H9 (cell line): ENCODE measurements around the gene GPR52. TPM values are rescaled to one million over a fixed set of nuclear protein-coding genes. Genes with fewer than 3 reads are reported as not detected.

Source experiments
- DNase-seq: peaks from one replicate; pipeline ENCODE4 v3.0.0-alpha.2; 2017
- H2AFZ ChIP-seq: one replicate; pipeline ENCODE4 v1.6.1; 2013; ENCODE audit warnings: mild to moderate bottlenecking, low read length, control low read depth, moderate library complexity
- H2AK5ac ChIP-seq: 2 replicates; pipeline ENCODE4 v1.6.1; 2013; ENCODE audit warnings: low read length, control low read depth, mixed read lengths; ENCODE audit not compliant: insufficient read length
- H2BK120ac ChIP-seq: one replicate; pipeline ENCODE4 v1.6.1; 2013; ENCODE audit warnings: low read depth, mild to moderate bottlenecking, low read length, control low read depth, inconsistent platforms; ENCODE audit not compliant: poor library complexity, severe bottlenecking
- H2BK12ac ChIP-seq: 2 replicates; pipeline ENCODE4 v1.6.1; 2013; ENCODE audit warnings: low read length, control low read depth, mixed read lengths, low read depth; ENCODE audit not compliant: insufficient read length
- H2BK15ac ChIP-seq: 2 replicates; pipeline ENCODE4 v1.6.1; 2013; ENCODE audit warnings: low read depth, low read length, control low read depth
- H2BK20ac ChIP-seq: one replicate; pipeline ENCODE4 v1.6.1; 2013; ENCODE audit warnings: low read depth, mild to moderate bottlenecking, low read length, control low read depth, inconsistent platforms; ENCODE audit not compliant: poor library complexity, severe bottlenecking
- H2BK5ac ChIP-seq: 2 replicates; pipeline ENCODE4 v1.6.1; 2013; ENCODE audit warnings: low read length, control low read depth, mixed read lengths; ENCODE audit not compliant: insufficient read length
- H3K14ac ChIP-seq: 2 replicates; pipeline ENCODE4 v1.6.1; 2013; ENCODE audit warnings: low read length, control low read depth; ENCODE audit not compliant: insufficient read depth
- H3K18ac ChIP-seq: 2 replicates; pipeline ENCODE4 v1.6.1; 2013; ENCODE audit warnings: low read depth, mild to moderate bottlenecking, mixed read lengths, low read length, control low read depth; ENCODE audit not compliant: insufficient read length
- H3K23ac ChIP-seq: 2 replicates; pipeline ENCODE4 v1.6.1; 2013; ENCODE audit warnings: low read length, control low read depth, mixed read lengths, low read depth; ENCODE audit not compliant: insufficient read length
- H3K23me2 ChIP-seq: 2 replicates; pipeline ENCODE4 v1.6.1; 2013; ENCODE audit warnings: low read depth, mild to moderate bottlenecking, mixed read lengths, low read length, control low read depth; ENCODE audit not compliant: insufficient read length, poor library complexity, severe bottlenecking
- H3K27ac ChIP-seq: 2 replicates; pipeline ENCODE4 v1.5.1; 2013; ENCODE audit warnings: low read length, control low read depth, mixed read lengths, low read depth; ENCODE audit not compliant: insufficient read length
- H3K27me3 ChIP-seq: 2 replicates; pipeline ENCODE4 v1.6.1; 2013; ENCODE audit warnings: low read length, control low read depth, inconsistent platforms; ENCODE audit not compliant: insufficient read depth
- H3K4ac ChIP-seq: 2 replicates; pipeline ENCODE4 v1.6.1; 2013; ENCODE audit warnings: low read depth, mild to moderate bottlenecking, control low read depth, inconsistent platforms, low read length, moderate library complexity
- H3K4me1 ChIP-seq: 2 replicates; pipeline ENCODE4 v1.6.1; 2013; ENCODE audit warnings: low read length, control low read depth, inconsistent platforms; ENCODE audit not compliant: insufficient read depth
- H3K4me2 ChIP-seq: 2 replicates; pipeline ENCODE4 v1.6.1; 2013; ENCODE audit warnings: low read length, control low read depth, mixed read lengths; ENCODE audit not compliant: insufficient read length, insufficient read depth
- H3K56ac ChIP-seq: 2 replicates; pipeline ENCODE4 v1.6.1; 2013; ENCODE audit warnings: low read depth, mild to moderate bottlenecking, mixed read lengths, low read length, control low read depth; ENCODE audit not compliant: insufficient read length
- H3K79me1 ChIP-seq: 2 replicates; pipeline ENCODE4 v1.6.1; 2013; ENCODE audit warnings: low read depth, mild to moderate bottlenecking, moderate library complexity, low read length, control low read depth, inconsistent platforms; ENCODE audit not compliant: insufficient read depth, poor library complexity, severe bottlenecking
- H3K79me2 ChIP-seq: 2 replicates; pipeline ENCODE4 v1.6.1; 2013; ENCODE audit warnings: low read length, control low read depth, inconsistent platforms; ENCODE audit not compliant: insufficient read depth
- H3K9ac ChIP-seq: 2 replicates; pipeline ENCODE4 v1.6.1; 2013; ENCODE audit warnings: low read length, control low read depth, mixed read lengths; ENCODE audit not compliant: insufficient read length; ENCODE audit errors: extremely low read depth
- H3K9me3 ChIP-seq: one replicate; pipeline ENCODE4 v1.6.1; 2013; ENCODE audit warnings: low read depth, low read length, inconsistent platforms; ENCODE audit not compliant: control insufficient read depth
- H3T11ph ChIP-seq: one replicate; pipeline ENCODE4 v1.6.1; 2013; ENCODE audit warnings: mild to moderate bottlenecking, low read length, control low read depth, inconsistent platforms
- H4K20me1 ChIP-seq: one replicate; pipeline ENCODE4 v1.6.1; 2013; ENCODE audit not compliant: control insufficient read depth, insufficient read length, insufficient read depth
- H4K5ac ChIP-seq: 2 replicates; pipeline ENCODE4 v1.6.1; 2013; ENCODE audit warnings: low read depth, mild to moderate bottlenecking, mixed read lengths, low read length, control low read depth; ENCODE audit not compliant: insufficient read length
- H4K8ac ChIP-seq: replicated peaks from 2 replicates; pipeline ENCODE4 v1.6.1; 2013; ENCODE audit warnings: low read length, control low read depth, mixed read lengths, low read depth; ENCODE audit not compliant: insufficient read length
- H4K91ac ChIP-seq: 2 replicates; pipeline ENCODE4 v1.6.1; 2013; ENCODE audit warnings: low read depth, mild to moderate bottlenecking, moderate library complexity, mixed read lengths, low read length, control low read depth; ENCODE audit not compliant: insufficient read length
- H3K27ac Mint-ChIP-seq, 3 experiments: 2 replicates in 2 of 3; 3 replicates in 1 of 3; pipeline ENCODE4 v1.8.0; 2020 to 2021; ENCODE audit warnings: mixed read lengths in 3 of 3, mild to moderate bottlenecking in 1 of 3, moderate library complexity in 1 of 3
- H3K27me3 Mint-ChIP-seq: 2 replicates; pipeline ENCODE4 v1.8.0; 2021; ENCODE audit warnings: low read depth, mild to moderate bottlenecking, moderate library complexity, mixed read lengths
- H3K36me3 Mint-ChIP-seq, 3 experiments: 2 replicates in 2 of 3; 3 replicates in 1 of 3; pipeline ENCODE4 v1.8.0; 2020 to 2021; ENCODE audit warnings: low read depth in 3 of 3, mixed read lengths in 3 of 3; ENCODE audit not compliant: insufficient read depth in 1 of 3
- H3K4me1 Mint-ChIP-seq, 2 experiments: 2 replicates each; pipeline ENCODE4 v1.8.0; 2020; ENCODE audit warnings: mixed read lengths in 2 of 2
- H3K4me3 Mint-ChIP-seq, 2 experiments: 2 replicates in 1 of 2; 3 replicates in 1 of 2; pipeline ENCODE4 v1.8.0; 2020 to 2021; ENCODE audit warnings: mild to moderate bottlenecking in 2 of 2, mixed read lengths in 2 of 2, moderate library complexity in 1 of 2
- H3K9me3 Mint-ChIP-seq, 2 experiments: 2 replicates in 1 of 2; 3 replicates in 1 of 2; pipeline ENCODE4 v1.8.0; 2020; ENCODE audit warnings: mild to moderate bottlenecking in 2 of 2, mixed read lengths in 2 of 2, moderate library complexity in 1 of 2
- CTCF ChIP-seq: fragments of 200-600 bp; sonication (generic); conservative IDR thresholded peaks from 3 replicates; pipeline ENCODE4 v1.8.0; 2021; ENCODE audit warnings: antibody characterized with exemption, mild to moderate bottlenecking
- WGBS: extraction: QIAGEN DNeasy Blood & Tissue Kit; methylation state at CpG from one replicate; pipeline ENCODE4 v1.1.7; 2013; ENCODE audit warnings: missing lambda C conversion rate, low lambda C conversion rate, mixed read lengths; ENCODE audit not compliant: insufficient read length; ENCODE audit errors: extremely low coverage; 5-methylcytosine and 5-hydroxymethylcytosine counted together
- total RNA-seq: library from RNA; stranded (reverse); gene quantifications from 2 replicates; pipeline ENCODE4 v1.2.1, GENCODE V29; 2021

GPR52 gene
- total RNA-seq, 1 experiment from 2014 or later: 0.28 TPM

- H2AFZ ChIP-seq: no peak overlapping the region
- H3K27ac ChIP-seq: no peak overlapping the region
- TF ChIP-seq CTCF: no peak
- no peak overlapping the region for H3K4me3 Mint-ChIP-seq
- H2BK20ac ChIP-seq: no peak overlapping the region
- no peaks in the 10 kb centered on the region for H3K4me1 ChIP-seq
- no peaks in the 10 kb centered on the region for H3K27me3 ChIP-seq
- no peak overlapping the region for H3K18ac ChIP-seq
- H2AK5ac ChIP-seq: no peak overlapping the region
- no peak overlapping the region for H4K91ac ChIP-seq
- no peaks in the 10 kb centered on the region for H3K79me1 ChIP-seq
- H3K9me3 Mint-ChIP-seq: no peaks in the 10 kb centered on the region
- H3K4me2 ChIP-seq: no peak overlapping the region
- no peak overlapping the region for H3K27ac Mint-ChIP-seq
- no peak overlapping the region for H3K9ac ChIP-seq
- H3K9me3 ChIP-seq: no peaks in the 10 kb centered on the region
- no peak for DNase-seq
- H2BK5ac ChIP-seq: no peak overlapping the region
- no peak overlapping the region for H3K14ac ChIP-seq
- no peak overlapping the region for H3K23ac ChIP-seq
- H3K27me3 Mint-ChIP-seq: no peaks in the 10 kb centered on the region
- H3K4me1 Mint-ChIP-seq: no peaks in the 10 kb centered on the region
- no peak overlapping the region for H2BK12ac ChIP-seq
- no CpG with 5 or more reads among the region's 3 CpGs for WGBS
- no peak overlapping the region for H3K56ac ChIP-seq
- H4K20me1 ChIP-seq: no peaks in the 10 kb centered on the region
- H3K79me2 ChIP-seq: no peaks in the 10 kb centered on the region
- no peaks in the 10 kb centered on the region for H3K23me2 ChIP-seq
- H2BK120ac ChIP-seq: no peak overlapping the region
- H4K8ac ChIP-seq: no peak overlapping the region
- no peak overlapping the region for H3K4ac ChIP-seq
- H4K5ac ChIP-seq: no peak overlapping the region
- H2BK15ac ChIP-seq: no peak overlapping the region
- no peaks in the 10 kb centered on the region for H3K36me3 Mint-ChIP-seq
- no peak overlapping the region for H3T11ph ChIP-seq
Measured at GRCh38 chr1:174426153-174426552, 21.6 kb upstream of the GPR52 start.
